Right atrium auricular region (tissue), 2 donors: ENCODE data around the gene HEMK1. TPM values are rescaled to one million over a fixed set of nuclear protein-coding genes. Genes with fewer than 3 reads are reported as not detected.
A peak's percentile ranks its signal among the peaks of the same experiment; 100 is the strongest.

Source experiments
- DNase-seq: peaks from one replicate; pipeline ENCODE4 v3.0.0-alpha.2; 2019; ENCODE audit warnings: low spot score
- H3K27ac ChIP-seq, 2 donors: fragments of 200-600 bp; sonication (generic); 1 replicate in 1 of 2; 2 replicates in 1 of 2; pipeline ENCODE4 v1.5.1; 2016 to 2019
- H3K27me3 ChIP-seq, 2 donors: fragments of 200-600 bp; sonication (generic); one replicate each; pipeline versions ENCODE4 v1.5.1 to v1.6.0; 2017 to 2019
- H3K36me3 ChIP-seq: fragments of 200-600 bp; sonication (generic); one replicate; pipeline ENCODE4 v1.5.1; 2016
- H3K4me1 ChIP-seq, 2 donors: fragments of 200-600 bp; sonication (generic); one replicate each; pipeline versions ENCODE4 v1.5.1 to v1.6.0; 2017 to 2019
- H3K4me3 ChIP-seq, 2 donors: fragments of 200-600 bp; sonication (generic); 1 replicate in 1 of 2; 2 replicates in 1 of 2; pipeline ENCODE4 v1.5.1; 2017 to 2019; ENCODE audit warnings: mild to moderate bottlenecking in 1 of 2, moderate library complexity in 1 of 2
- H3K9me3 ChIP-seq, 2 donors: fragments of 200-600 bp; sonication (generic); one replicate each; pipeline ENCODE4 v1.5.1; 2019
- CTCF ChIP-seq, 2 donors: fragments of 200-600 bp; sonication (generic); IDR thresholded peaks; one replicate each; pipeline ENCODE4 v1.5.1; 2019; ENCODE audit warnings: antibody characterized with exemption in 2 of 2
- total RNA-seq, 2 donors: library from RNA; depleted of rRNA; stranded (reverse); fragments of >200 nt; gene quantifications; one replicate each; pipeline ENCODE4 v1.1.0, GENCODE V29; 2016

Gene HEMK1
- total RNA-seq, 2 donors from 2014 or later = 7.2 to 9.6 TPM

- Histone ChIP-seq H3K27ac (peak overlapping the region; percentile 45 to 64), H3K4me3 (no peak overlapping the region), H3K36me3 (peaks cover 44% of the 10 kb centered on the region), H3K4me1 (peaks cover 0 to 45% of the 10 kb centered on the region in 2 donors), H3K9me3 (no peaks in the 10 kb centered on the region), H3K27me3 (no peaks in the 10 kb centered on the region)
- no peak for TF ChIP-seq CTCF (IDR thresholded peaks at IDR 0.05)
- no peak for DNase-seq
These were observed 69.8 kb downstream of the HEMK1 start for GRCh38 chr3:50639055-50639494.

GRCh38 chr3:50642382-50642781 is 73.1 kb downstream of the HEMK1 start:
- TF ChIP-seq CTCF (IDR thresholded peaks at IDR 0.05) = no peak
- Histone ChIP-seq H3K36me3 (peaks cover 67% of the 10 kb centered on the region), H3K27me3 (no peaks in the 10 kb centered on the region), H3K27ac (no peak overlapping the region), H3K4me1 (peaks cover 0 to 50% of the 10 kb centered on the region in 2 donors), H3K4me3 (no peak overlapping the region), H3K9me3 (no peaks in the 10 kb centered on the region)
- no peak for DNase-seq

GRCh38 chr3:50644561-50644960 is 75.2 kb downstream of the HEMK1 start:
- no peak overlapping the region for H3K4me3 ChIP-seq
- DNase-seq = no peak
- H3K27me3 ChIP-seq = no peaks in the 10 kb centered on the region
- H3K36me3 ChIP-seq = peaks cover 78% of the 10 kb centered on the region
- peaks cover 0 to 50% of the 10 kb centered on the region in 2 donors for H3K4me1 ChIP-seq
- H3K27ac ChIP-seq = peak overlapping the region; percentile 82 to 83
- no peaks in the 10 kb centered on the region for H3K9me3 ChIP-seq
- TF ChIP-seq CTCF (IDR thresholded peaks at IDR 0.05) = no peak

GRCh38 chr3:50645378-50645777 is 76.1 kb downstream of the HEMK1 start:
- no peak for DNase-seq
- TF ChIP-seq CTCF (IDR thresholded peaks at IDR 0.05) = no peak
- peaks cover 72% of the 10 kb centered on the region for H3K36me3 ChIP-seq
- H3K27ac ChIP-seq = peak overlapping the region; percentile 82 to 83
- peaks cover 0 to 57% of the 10 kb centered on the region in 2 donors for H3K4me1 ChIP-seq
- H3K4me3 ChIP-seq = no peak overlapping the region
- no peaks in the 10 kb centered on the region for H3K9me3 ChIP-seq
- no peaks in the 10 kb centered on the region for H3K27me3 ChIP-seq

Other genes with a start within 250 kb of the HEMK1 start
- gene HYAL2, start 246.8 kb upstream of the HEMK1 start, total RNA-seq = 100 to 1,000 TPM; 129 to 198 TPM
- gene TUSC2, start 241.3 kb upstream of the HEMK1 start, total RNA-seq = 10 to 100 TPM; 23.4 to 29.6 TPM
- gene RASSF1, start 228.7 kb upstream of the HEMK1 start, total RNA-seq = 10 to 100 TPM; 18.6 to 25.9 TPM
- under 1 TPM; 0.26 to 0.31 TPM for gene ZMYND10, start 223.8 kb upstream of the HEMK1 start, total RNA-seq
- 10 to 100 TPM; 12.5 to 20.3 TPM for gene NPRL2, start 218.7 kb upstream of the HEMK1 start, total RNA-seq
- 10 to 100 TPM; 11.7 to 11.9 TPM for gene CYB561D2, start 218.7 kb upstream of the HEMK1 start, total RNA-seq
- gene TMEM115, start 210.0 kb upstream of the HEMK1 start, total RNA-seq = 10 to 100 TPM; 37.1 to 47.4 TPM
- 1 to 10 TPM; 3.7 to 6.2 TPM for gene CACNA2D2, start 65.9 kb upstream of the HEMK1 start, total RNA-seq
- gene C3orf18, start 1.8 kb upstream of the HEMK1 start, total RNA-seq = 10 to 100 TPM; 25.6 to 34.8 TPM
- 1 to 10 TPM; 4.7 to 9.9 TPM for gene CISH, start 42.3 kb downstream of the HEMK1 start, total RNA-seq
- gene MAPKAPK3, start 47.6 kb downstream of the HEMK1 start, total RNA-seq = 100 to 1,000 TPM; 148 to 187 TPM
- 1 to 10 TPM; 2.7 to 4.6 TPM for gene DOCK3, start 105.4 kb downstream of the HEMK1 start, total RNA-seq